Measurements from ENCODE around the gene GALNTL6. TPM values are rescaled to one million over a fixed set of nuclear protein-coding genes. Genes with fewer than 3 reads are reported as not detected.

The GALNTL6 gene
- total and polyA plus RNA-seq, 9 of the 15 experiments (the other 6 are each of a cell fraction or from before 2014, with no cell fraction given) = 0.18 to 0.50 (median 0.29) TPM

- FAIRE-seq (no peak), ATAC-seq (no peak), DNase-seq (ENCODE audit: extremely low read depth in 1 of 4, low spot score in 3 of 4) (no peak)
- WGBS (ENCODE audit: insufficient coverage, low coverage, missing lambda C conversion rate) = 0% methylated on average over 1 of the region's 1 CpG
- Histone ChIP-seq H2AFZ (ENCODE audit: low read depth, low read length) (no peak overlapping the region), H3K79me2 (ENCODE audit: control insufficient read depth, insufficient read depth, low read length) (no peaks in the 10 kb centered on the region), H3K9ac (ENCODE audit: insufficient read depth in 1 of 2, low read depth in 2 of 2, low read length in 2 of 2) (no peak overlapping the region), H3K9me3 (replicated peaks; ENCODE audit: control insufficient read depth, insufficient read depth, low read depth, low read length) (no peaks in the 10 kb centered on the region), H3K4me1 (replicated peaks in 1 of 2; ENCODE audit: control insufficient read depth in 2 of 2, insufficient read depth in 2 of 2, low read length in 2 of 2) (no peaks in the 10 kb centered on the region), H4K20me1 (replicated peaks; ENCODE audit: control insufficient read depth, insufficient read depth, low read length) (no peaks in the 10 kb centered on the region), H3K27ac (ENCODE audit: extremely low read depth, low read depth, low read length) (no peak overlapping the region), H3K4me3 (no peak overlapping the region), H3K4me2 (ENCODE audit: insufficient read depth, low read length) (no peak overlapping the region), H3K27me3 (ENCODE audit: control insufficient read depth in 2 of 2, insufficient read depth in 2 of 2, low read length in 2 of 2) (no peaks in the 10 kb centered on the region), H3K9me1 (ENCODE audit: control insufficient read depth, insufficient read depth, low read length) (no peaks in the 10 kb centered on the region), H3K36me3 (ENCODE audit: control insufficient read depth, insufficient read depth, low read length) (no peaks in the 10 kb centered on the region)
- POLR2A ChIA-PET = no interaction called here
- intact Hi-C loops (cut with micrococcal nuclease) (no loop called here), in situ Hi-C loops (cut with MboI) (no loop called here)
- BruUV-seq (replicated peaks) = no TSS peak
- CTCF ChIA-PET (ENCODE audit: low intra/inter-chr PET ratio) = no interaction called here
- no peak for TF ChIP-seq POLR2A (conservative IDR thresholded peaks at IDR 0.05)
- TF ChIP-seq CHD7 (IDR thresholded peaks at IDR 0.05; ENCODE audit: low read depth, low read length) = no peak
- TF ChIP-seq RBFOX2 (IDR thresholded peaks at IDR 0.05; ENCODE audit: low read depth, low read length) = no peak
- no peak for TF ChIP-seq TAF1 (IDR thresholded peaks at IDR 0.05; ENCODE audit: control insufficient read depth, extremely low read depth, insufficient read depth, low read length, severe bottlenecking)
- TF ChIP-seq HINFP (tag; conservative IDR thresholded peaks at IDR 0.05; ENCODE audit: low read depth) = no peak
- no peak for TF ChIP-seq DDX20 (tag; IDR thresholded peaks at IDR 0.05; ENCODE audit: low read depth)
- TF ChIP-seq MTA2 (IDR thresholded peaks at IDR 0.05; ENCODE audit: low read depth) = no peak
- no peak for TF ChIP-seq E2F5 (CRISPR knock-in tag; IDR thresholded peaks at IDR 0.05)
Observed at GRCh38 chr4:171954650-171955049, 141.4 kb downstream of the GALNTL6 start.

All from K562 (cell line).